ENCODE results near the gene ABTB2.
A peak's percentile ranks its signal among the peaks of the same experiment; 100 is the strongest.

ABTB2 gene

DNA sequence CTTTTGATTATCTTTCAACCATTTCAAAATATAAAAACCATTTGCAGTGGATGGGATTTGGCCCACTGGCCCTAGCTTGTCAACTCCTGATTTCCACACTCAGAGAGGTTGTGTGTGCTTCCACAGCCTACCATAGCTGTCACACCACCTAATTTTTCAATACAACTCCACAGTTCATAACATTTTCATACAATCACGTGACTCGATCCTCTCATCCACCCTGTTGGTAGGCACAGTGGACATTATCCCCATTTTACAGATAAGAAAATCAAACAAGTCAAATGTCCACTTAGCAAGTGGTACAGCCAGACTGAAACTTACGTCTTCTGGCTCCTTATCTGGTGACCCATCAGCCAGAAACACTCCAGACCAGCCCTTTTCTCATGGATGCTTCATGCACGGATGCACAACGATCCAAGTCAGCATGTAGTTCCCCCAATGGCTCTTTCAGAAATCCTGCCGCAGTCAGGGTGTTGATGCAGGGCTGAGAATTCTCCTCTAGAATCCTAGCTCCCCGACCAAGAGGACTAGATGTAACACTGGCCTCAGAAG, 88.0 kb downstream of the ABTB2 start:
- DNase-seq (ENCODE audit: extremely low read depth, low read depth), result no peak
- TF ChIP-seq, protein P1, sequence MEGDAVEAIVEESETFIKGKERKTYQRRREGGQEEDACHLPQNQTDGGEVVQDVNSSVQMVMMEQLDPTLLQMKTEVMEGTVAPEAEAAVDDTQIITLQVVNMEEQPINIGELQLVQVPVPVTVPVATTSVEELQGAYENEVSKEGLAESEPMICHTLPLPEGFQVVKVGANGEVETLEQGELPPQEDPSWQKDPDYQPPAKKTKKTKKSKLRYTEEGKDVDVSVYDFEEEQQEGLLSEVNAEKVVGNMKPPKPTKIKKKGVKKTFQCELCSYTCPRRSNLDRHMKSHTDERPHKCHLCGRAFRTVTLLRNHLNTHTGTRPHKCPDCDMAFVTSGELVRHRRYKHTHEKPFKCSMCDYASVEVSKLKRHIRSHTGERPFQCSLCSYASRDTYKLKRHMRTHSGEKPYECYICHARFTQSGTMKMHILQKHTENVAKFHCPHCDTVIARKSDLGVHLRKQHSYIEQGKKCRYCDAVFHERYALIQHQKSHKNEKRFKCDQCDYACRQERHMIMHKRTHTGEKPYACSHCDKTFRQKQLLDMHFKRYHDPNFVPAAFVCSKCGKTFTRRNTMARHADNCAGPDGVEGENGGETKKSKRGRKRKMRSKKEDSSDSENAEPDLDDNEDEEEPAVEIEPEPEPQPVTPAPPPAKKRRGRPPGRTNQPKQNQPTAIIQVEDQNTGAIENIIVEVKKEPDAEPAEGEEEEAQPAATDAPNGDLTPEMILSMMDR (IDR thresholded peaks at IDR 0.05; ENCODE audit: low read depth, low read length), result no peak

DNA sequence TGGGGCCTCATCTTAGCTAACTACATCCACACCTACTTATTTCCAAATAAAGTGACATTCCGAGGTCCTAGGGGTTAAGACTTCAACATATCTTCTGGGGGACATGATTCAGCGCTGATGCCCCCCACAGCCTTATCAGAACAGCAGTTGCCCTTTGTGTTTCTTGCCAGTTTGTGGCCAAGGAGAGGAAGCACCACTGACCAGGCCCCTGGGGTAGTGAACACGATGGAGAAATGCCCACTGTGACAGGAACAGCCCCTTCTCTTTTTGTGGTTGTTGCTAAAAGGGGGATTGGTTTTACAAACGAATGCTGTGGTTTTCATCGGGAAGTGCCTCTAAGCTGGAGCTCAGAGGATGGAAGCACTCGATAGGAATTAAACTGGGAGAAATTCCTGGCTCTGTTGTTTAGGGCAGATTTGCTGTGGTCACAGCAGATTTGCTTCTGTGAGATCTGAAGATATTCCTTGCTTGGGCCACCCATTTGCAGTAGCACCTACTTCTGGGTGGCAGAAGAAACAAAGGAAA, 88.8 kb downstream of the ABTB2 start:
- no peak for DNase-seq (ENCODE audit: extremely low read depth, low read depth)

DNA sequence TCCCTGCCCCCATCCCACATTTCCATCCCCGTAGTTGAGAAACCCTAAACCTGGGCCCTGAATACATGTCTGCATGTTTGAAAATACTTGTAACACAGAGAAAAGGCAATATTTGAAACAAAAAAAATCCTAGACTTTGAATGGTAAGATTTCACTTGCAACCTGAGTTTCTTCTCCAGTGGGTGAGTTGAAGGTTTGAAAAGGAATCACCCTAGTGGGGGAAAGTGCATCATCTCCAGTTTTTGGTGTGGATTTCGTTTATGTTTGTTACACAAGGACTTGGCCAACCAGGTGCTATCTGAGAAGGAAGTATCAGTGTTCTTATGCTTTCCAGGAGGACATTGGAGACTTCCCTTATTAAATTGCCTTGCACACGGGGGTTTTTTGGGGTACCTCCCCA, 90.4 kb downstream of the ABTB2 start:
- TF ChIP-seq, protein P1 (IDR thresholded peaks at IDR 0.05; ENCODE audit: low read depth, low read length), result no peak
- no peak for DNase-seq (ENCODE audit: extremely low read depth, low read depth)

More for the DNA sequence above, 88.8 kb downstream of the ABTB2 start:
- TF ChIP-seq, protein P1 (IDR thresholded peaks at IDR 0.05; ENCODE audit: low read depth, low read length), result no peak

DNA sequence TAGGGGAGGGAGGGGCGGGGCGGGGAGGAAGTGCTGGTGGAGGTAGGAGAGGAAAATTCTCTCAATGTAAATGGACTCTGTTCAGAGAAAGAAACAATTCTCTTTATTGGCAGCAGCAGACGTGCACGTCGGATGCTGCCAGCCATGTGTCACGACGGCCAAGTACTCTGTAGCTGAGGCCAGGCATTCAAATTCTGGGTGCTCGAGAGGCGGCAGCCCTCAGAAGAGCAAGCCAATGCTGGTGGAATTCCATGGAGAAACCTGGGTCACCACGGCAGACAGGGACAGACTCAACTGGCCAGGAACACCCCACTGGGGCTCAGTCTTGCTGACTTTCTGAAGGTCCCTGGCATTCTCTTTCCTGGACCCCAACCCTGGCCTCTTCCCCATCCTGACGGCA, 90.8 kb downstream of the ABTB2 start:
- no peak for DNase-seq (ENCODE audit: extremely low read depth, low read depth)

DNA sequence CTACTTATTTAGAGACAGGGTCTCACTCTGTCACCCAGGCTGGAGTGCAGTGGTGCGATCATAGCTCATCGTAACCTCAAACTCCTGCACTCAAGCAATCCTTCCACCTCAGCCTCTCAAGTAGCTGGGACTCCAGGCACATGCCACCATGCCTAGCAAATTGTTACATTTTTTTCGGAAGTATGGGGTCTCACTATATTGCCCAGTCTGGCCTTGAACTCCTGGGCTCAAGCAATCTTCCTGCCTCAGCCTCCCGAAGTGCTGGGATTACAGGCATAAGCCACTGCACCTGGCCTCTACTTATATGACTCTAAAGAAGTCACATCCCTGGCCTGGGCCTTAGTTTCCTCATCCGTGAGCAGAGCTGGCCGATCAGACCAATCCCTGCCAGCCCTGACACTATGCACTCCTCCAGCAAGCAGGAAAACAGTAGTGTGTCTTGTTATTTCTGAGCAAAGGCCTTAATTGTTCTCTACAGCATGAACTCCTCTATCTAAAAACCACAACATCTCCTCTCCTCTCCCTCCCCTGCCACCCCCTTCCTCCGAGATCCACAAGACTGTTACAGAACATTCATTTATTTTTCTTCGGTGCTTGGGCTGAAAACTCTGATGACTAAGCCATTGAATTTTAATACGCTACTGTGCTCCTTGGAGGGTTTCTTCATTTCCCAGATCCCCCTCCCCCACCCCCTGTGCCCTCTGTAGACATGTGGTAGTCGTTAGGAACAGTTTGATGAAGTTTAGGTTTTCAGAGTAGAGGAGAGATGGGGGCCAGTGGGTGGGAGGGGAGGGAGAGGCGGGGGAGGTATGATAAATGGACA, 91.5 kb downstream of the ABTB2 start:
- TF ChIP-seq, protein P1 (IDR thresholded peaks at IDR 0.05; ENCODE audit: low read depth, low read length), result no peak
- peak; percentile 92 for DNase-seq (ENCODE audit: extremely low read depth, low read depth)

More for the DNA sequence above, 90.8 kb downstream of the ABTB2 start:
- TF ChIP-seq, protein P1 (IDR thresholded peaks at IDR 0.05; ENCODE audit: low read depth, low read length), result no peak

DNA sequence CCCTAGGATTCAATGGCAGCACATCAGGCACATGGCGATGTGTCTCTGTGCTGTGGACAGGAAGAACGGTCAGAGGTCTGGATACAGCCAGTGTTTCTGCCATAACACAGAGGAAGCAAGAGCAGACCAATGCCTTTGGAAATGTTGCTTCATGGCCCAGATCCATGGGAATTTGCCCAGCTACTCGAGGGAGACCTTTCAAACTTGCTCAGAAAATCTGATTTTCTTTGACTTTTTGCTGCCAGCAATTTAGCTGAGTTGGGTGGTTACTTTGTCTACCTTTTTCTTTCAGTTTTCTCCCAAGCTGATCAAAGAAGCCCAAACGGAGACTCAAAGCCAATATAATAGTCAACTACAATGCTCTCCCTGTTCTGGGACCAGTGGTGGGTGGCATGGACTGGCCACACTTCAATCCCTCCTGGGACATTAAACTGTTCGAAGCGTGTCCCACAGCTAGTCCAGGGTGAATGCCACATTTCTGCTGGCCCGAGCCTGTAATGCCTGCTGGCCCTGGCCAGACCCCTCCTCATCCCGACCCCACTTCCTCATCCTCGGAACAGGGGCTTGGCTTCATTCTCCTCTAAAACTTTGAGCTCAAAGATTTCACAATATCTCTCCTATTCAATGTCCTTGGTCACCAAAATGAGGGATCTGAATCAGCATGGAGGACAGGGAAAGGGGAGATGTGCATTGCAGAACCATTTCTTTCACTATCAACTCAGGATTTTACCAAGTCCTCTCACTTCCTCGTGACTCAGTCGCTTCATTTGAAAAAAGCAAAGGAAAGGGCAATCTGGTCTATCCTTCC, 93.3 kb downstream of the ABTB2 start:
- TF ChIP-seq, protein P1 (IDR thresholded peaks at IDR 0.05; ENCODE audit: low read depth, low read length), result no peak
- no peak for DNase-seq (ENCODE audit: extremely low read depth, low read depth)

All from AG09319 (cell line).